Activated naive CD4-positive, alpha-beta T cell treated with anti-CD3 and anti-CD28 coated beads, Interleukin-2, amount 50 U/mL, for 16 hours (primary cell): ENCODE data around the gene PRSS56.

Experiments
- DNase-seq: peaks from one replicate; pipeline ENCODE4 v3.0.0-alpha.2; 2020

Gene PRSS56

GRCh38 chr2:232574674-232575403 is 54.7 kb downstream of the PRSS56 start:
- DNase-seq: no peak
